H1 (cell line): Measurements from ENCODE around the gene ADAMTS17. TPM values are rescaled to one million over a fixed set of nuclear protein-coding genes. Genes with fewer than 3 reads are reported as not detected.

Experiments used
- CTCF ChIA-PET: fragments of 300-600 bp; sonication (Branson Sonifier 250); formaldehyde crosslinking; loops from one replicate; lab custom pipeline; 2021; ENCODE audit not compliant: partially characterized antibody; lab: Charles Lee
- POLR2A ChIA-PET: fragments of 300-600 bp; sonication (Branson Sonifier 250); formaldehyde crosslinking; loops from one replicate; lab custom pipeline; 2021; ENCODE audit warnings: inconsistent platforms; ENCODE audit not compliant: partially characterized antibody; lab: Charles Lee
- DNase-seq, 2 experiments: peaks; one replicate each; pipeline versions ENCODE4 v3.0.0 to v3.0.0-alpha.2; 2010 to 2022; ENCODE audit warnings: low spot score in 2 of 2, low read depth in 1 of 2, mixed read lengths in 1 of 2
- FAIRE-seq: peaks from 2 replicates; lab custom pipeline; 2011; peaks lifted over from hg19 to GRCh38; lab: Jason Lieb, UNC
- H2AFZ ChIP-seq: 2 replicates; pipeline ENCODE4 v1.8.1; 2012; ENCODE audit warnings: low read length, inconsistent platforms
- H2AK5ac ChIP-seq: 2 replicates; pipeline ENCODE4 v1.6.1; 2013; ENCODE audit warnings: low read depth, low read length
- H2BK120ac ChIP-seq: replicated peaks from 2 replicates; pipeline ENCODE3; 2013; ENCODE audit warnings: low read depth, low read length, inconsistent platforms
- H2BK12ac ChIP-seq: 2 replicates; pipeline ENCODE4 v1.6.1; 2013; ENCODE audit warnings: low read depth, low read length
- H2BK15ac ChIP-seq: 2 replicates; pipeline ENCODE4 v1.6.1; 2013; ENCODE audit warnings: low read length
- H2BK20ac ChIP-seq: 2 replicates; pipeline ENCODE4 v1.6.1; 2013; ENCODE audit warnings: low read length
- H2BK5ac ChIP-seq: 2 replicates; pipeline ENCODE4 v1.6.1; 2013; ENCODE audit warnings: low read depth, low read length
- H3K14ac ChIP-seq: 2 replicates; pipeline ENCODE4 v1.6.1; 2013; ENCODE audit warnings: inconsistent platforms; ENCODE audit not compliant: insufficient read length
- H3K18ac ChIP-seq: 2 replicates; pipeline ENCODE4 v1.6.1; 2013; ENCODE audit warnings: low read length; ENCODE audit errors: extremely low read depth
- H3K23ac ChIP-seq: 2 replicates; pipeline ENCODE4 v1.6.1; 2013; ENCODE audit warnings: inconsistent platforms; ENCODE audit not compliant: insufficient read length
- H3K23me2 ChIP-seq: 2 replicates; pipeline ENCODE4 v1.6.1; 2013; ENCODE audit warnings: low read depth, low read length
- H3K27ac ChIP-seq: 2 replicates; pipeline ENCODE4 v1.6.1; 2011; ENCODE audit warnings: low read depth, low read length, inconsistent platforms
- H3K27me3 ChIP-seq, 4 experiments: replicated peaks in 1 of 4; 1 replicate in 1 of 4; 2 replicates in 3 of 4; pipeline versions ENCODE4 v1.6.1 to v1.8.1; 2011 to 2013; ENCODE audit warnings: low read length in 3 of 4, mild to moderate bottlenecking in 3 of 4, inconsistent platforms in 2 of 4, mixed read lengths in 2 of 4, moderate library complexity in 1 of 4; ENCODE audit not compliant: control insufficient read depth in 3 of 4, insufficient read depth in 3 of 4; ENCODE audit errors: extremely low read depth in 1 of 4
- H3K36me3 ChIP-seq, 4 experiments: 2 replicates each; pipeline versions ENCODE4 v1.6.1 to v1.8.1; 2011 to 2013; ENCODE audit warnings: mild to moderate bottlenecking in 4 of 4, low read length in 3 of 4, moderate library complexity in 2 of 4, control low read depth in 1 of 4, inconsistent platforms in 1 of 4; ENCODE audit not compliant: insufficient read depth in 4 of 4, control insufficient read depth in 2 of 4
- H3K4ac ChIP-seq: replicated peaks from 2 replicates; pipeline ENCODE3; 2013; ENCODE audit warnings: low read length, low read depth, mixed read lengths, inconsistent platforms; ENCODE audit not compliant: insufficient read length
- H3K4me1 ChIP-seq, 4 experiments: replicated peaks in 1 of 4; 1 replicate in 1 of 4; 2 replicates in 3 of 4; pipeline versions ENCODE4 v1.6.1 to v1.8.1; 2011 to 2013; ENCODE audit warnings: low read length in 3 of 4, inconsistent platforms in 2 of 4, mixed read lengths in 1 of 4; ENCODE audit not compliant: insufficient read depth in 4 of 4, control insufficient read depth in 3 of 4
- H3K4me2 ChIP-seq, 2 experiments: 2 replicates each; pipeline versions ENCODE4 v1.6.1 to v1.8.1; 2011 to 2013; ENCODE audit warnings: low read depth in 2 of 2, low read length in 2 of 2, control low read depth in 1 of 2, inconsistent platforms in 1 of 2, mild to moderate bottlenecking in 1 of 2; ENCODE audit not compliant: insufficient read depth in 1 of 2
- H3K4me3 ChIP-seq, 4 experiments: fragments of 200-600, 300-600 bp in 1 of 4; sonication (generic), shearing (Covaris generic), sonication (Bioruptor Twin) in 1 of 4; 2 replicates each; pipeline versions ENCODE4 v1.5.1 to v1.8.1; 2011 to 2016; ENCODE audit warnings: low read length in 4 of 4, low read depth in 3 of 4, control low read depth in 2 of 4, inconsistent platforms in 2 of 4, mild to moderate bottlenecking in 2 of 4, mixed read lengths in 1 of 4, moderate library complexity in 1 of 4; ENCODE audit not compliant: insufficient read depth in 2 of 4; ENCODE audit errors: extremely low read depth in 1 of 4
- H3K56ac ChIP-seq: replicated peaks from 2 replicates; pipeline ENCODE3; 2013; ENCODE audit warnings: low read depth, mild to moderate bottlenecking, mixed read lengths, low read length, inconsistent platforms; ENCODE audit not compliant: insufficient read length
- H3K79me1 ChIP-seq: 2 replicates; pipeline ENCODE4 v1.6.1; 2013; ENCODE audit warnings: low read depth, low read length, control low read depth
- H3K79me2 ChIP-seq, 2 experiments: 2 replicates each; pipeline versions ENCODE4 v1.6.1 to v1.8.1; 2012 to 2013; ENCODE audit warnings: low read length in 2 of 2, mild to moderate bottlenecking in 2 of 2, inconsistent platforms in 1 of 2; ENCODE audit not compliant: insufficient read depth in 2 of 2, control insufficient read depth in 1 of 2
- H3K9ac ChIP-seq, 4 experiments: replicated peaks in 1 of 4; 1 replicate in 1 of 4; 2 replicates in 3 of 4; pipeline versions ENCODE4 v1.6.1 to v1.8.1; 2011 to 2013; ENCODE audit warnings: low read depth in 3 of 4, low read length in 3 of 4, control low read depth in 2 of 4, mild to moderate bottlenecking in 2 of 4, moderate library complexity in 2 of 4, inconsistent platforms in 1 of 4; ENCODE audit errors: extremely low read depth in 1 of 4
- H3K9me3 ChIP-seq, 2 experiments: 2 replicates each; pipeline versions ENCODE4 v1.6.1 to v1.8.1; 2012 to 2013; ENCODE audit warnings: mild to moderate bottlenecking in 2 of 2, moderate library complexity in 2 of 2, control low read depth in 1 of 2, inconsistent platforms in 1 of 2, low read depth in 1 of 2, low read length in 1 of 2, mixed read lengths in 1 of 2; ENCODE audit not compliant: insufficient read depth in 2 of 2
- H4K20me1 ChIP-seq, 2 experiments: replicated peaks in 1 of 2; 2 replicates each; pipeline versions ENCODE3 to v1.8.1; 2011 to 2013; ENCODE audit warnings: inconsistent platforms in 2 of 2, low read length in 2 of 2, mild to moderate bottlenecking in 1 of 2; ENCODE audit not compliant: insufficient read depth in 2 of 2, control insufficient read depth in 1 of 2
- H4K5ac ChIP-seq: 2 replicates; pipeline ENCODE4 v1.6.1; 2013; ENCODE audit warnings: low read length, low read depth, mixed read lengths, inconsistent platforms; ENCODE audit not compliant: insufficient read length
- H4K8ac ChIP-seq: 2 replicates; pipeline ENCODE4 v1.8.0; 2013; ENCODE audit warnings: mild to moderate bottlenecking, moderate library complexity, low read length, inconsistent platforms; ENCODE audit not compliant: insufficient read depth; ENCODE audit errors: extremely low read depth
- H4K91ac ChIP-seq: replicated peaks from 2 replicates; pipeline ENCODE3; 2013; ENCODE audit warnings: low read length, mixed read lengths, inconsistent platforms; ENCODE audit not compliant: insufficient read length
- CEBPB ChIP-seq: IDR thresholded peaks from 2 replicates; pipeline ENCODE4 v1.6.1; 2012; ENCODE audit warnings: low read depth, low read length
- EGR1 ChIP-seq: IDR thresholded peaks from 2 replicates; pipeline ENCODE4 v1.6.1; 2011; ENCODE audit warnings: low read depth, low read length, borderline replicate concordance
- FOSL1 ChIP-seq: IDR thresholded peaks from 2 replicates; pipeline ENCODE4 v1.6.1; 2011; ENCODE audit warnings: mild to moderate bottlenecking, low read depth, low read length, moderate library complexity; ENCODE audit not compliant: insufficient read depth
- RFX5 ChIP-seq: IDR thresholded peaks from 2 replicates; pipeline ENCODE4 v1.6.1; 2011; ENCODE audit warnings: low read depth, low read length, improper control_type of control experiment, borderline replicate concordance
- WGBS, 2 experiments: shearing (Covaris generic) in 1 of 2; methylation state at CpG; one replicate each; pipeline versions ENCODE4 v1.1.6 to v1.1.7; 2013 to 2015; ENCODE audit warnings: low lambda C conversion rate in 2 of 2, mixed read lengths in 2 of 2, inconsistent platforms in 1 of 2, low coverage in 1 of 2, missing lambda C conversion rate in 1 of 2; ENCODE audit not compliant: insufficient replicate concordance in 2 of 2, insufficient coverage in 1 of 2, insufficient read length in 1 of 2; ENCODE audit errors: extremely low coverage in 1 of 2, missing lambda C conversion rate in 1 of 2; 5-methylcytosine and 5-hydroxymethylcytosine counted together
- polyA plus RNA-seq, 7 experiments: library from polyadenylated mRNA; depleted of rRNA in 3 of 7; stranded (reverse) in 5 of 7; unstranded in 2 of 7; fragments of >200 nt in 5 of 7; fragments of 200-250 nt in 2 of 7; gene quantifications; 1 replicate in 5 of 7; 2 replicates in 1 of 7; 4 replicates in 1 of 7; pipeline versions ENCODE4 v1.2.1 to v1.2.3, GENCODE V29; 2011 to 2013; ENCODE audit warnings: missing spikeins in 2 of 7, mixed read lengths in 2 of 7
- total RNA-seq: library from RNA; stranded (reverse); fragmentation: NEBNext Ultra II Directional; extraction: Animal tissue kit (Norgen Biotek cat#: 25700); gene quantifications from 2 replicates; pipeline ENCODE4 v1.2.1, GENCODE V29; 2021
- TF ChIP-seq, protein P1 (sequence below): IDR thresholded peaks from 2 replicates; pipeline ENCODE4 v1.6.1; 2011; ENCODE audit warnings: low read length, improper control_type of control experiment

The ADAMTS17 gene
- total and polyA plus RNA-seq, 2 of the 8 experiments (the other 6 are each of a cell fraction or from before 2014, with no cell fraction given) = 0.51 to 1.7 TPM

GRCh38 chr15:100236981-100237720 lies 104.6 kb downstream of the ADAMTS17 start:
- Histone ChIP-seq H2BK15ac (no peak overlapping the region), H4K5ac (no peak overlapping the region), H2BK20ac (no peak overlapping the region), H4K8ac (no peak overlapping the region), H3K27me3 (no peaks in the 10 kb centered on the region), H2BK5ac (no peak overlapping the region), H3K4me3 (no peak overlapping the region), H3K18ac (no peak overlapping the region), H3K4ac (no peak overlapping the region), H3K14ac (no peak overlapping the region)
- CTCF ChIA-PET = interaction anchor here (0.7 to 1.6 kb wide), 6 partner anchors 9 to 396 kb away, joined by 3 to 7 read pairs (median 5); no protein-coding TSS in a partner anchor
- WGBS, 2 experiments = 93% methylated on average over 10 of the region's 15 CpGs; no CpG with 5 or more reads in 1 of the 2 experiments
- TF ChIP-seq FOSL1 = no peak
- no peak for TF ChIP-seq RFX5
- TF ChIP-seq EGR1 = no peak
- TF ChIP-seq, protein P1, sequence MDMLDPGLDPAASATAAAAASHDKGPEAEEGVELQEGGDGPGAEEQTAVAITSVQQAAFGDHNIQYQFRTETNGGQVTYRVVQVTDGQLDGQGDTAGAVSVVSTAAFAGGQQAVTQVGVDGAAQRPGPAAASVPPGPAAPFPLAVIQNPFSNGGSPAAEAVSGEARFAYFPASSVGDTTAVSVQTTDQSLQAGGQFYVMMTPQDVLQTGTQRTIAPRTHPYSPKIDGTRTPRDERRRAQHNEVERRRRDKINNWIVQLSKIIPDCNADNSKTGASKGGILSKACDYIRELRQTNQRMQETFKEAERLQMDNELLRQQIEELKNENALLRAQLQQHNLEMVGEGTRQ = no peak
- no peak for TF ChIP-seq CEBPB
- TF ChIP-seq, all 59 proteins: peak for 0
- Histone ChIP-seq H2AK5ac (no peak overlapping the region), H3K27ac (no peak overlapping the region), H2BK12ac (no peak overlapping the region), H3K9me3 (no peaks in the 10 kb centered on the region), H2AFZ (no peak overlapping the region), H3K56ac (no peak overlapping the region), H3K23ac (no peak overlapping the region), H2BK120ac (no peak overlapping the region), H3K4me2 (no peak overlapping the region), H3K23me2 (no peaks in the 10 kb centered on the region), H4K20me1 (no peaks in the 10 kb centered on the region), H4K91ac (no peak overlapping the region), H3K9ac (no peak overlapping the region), H3K79me2 (no peaks in the 10 kb centered on the region), H3K4me1 (no peaks in the 10 kb centered on the region), H3K36me3 (no peaks in the 10 kb centered on the region), H3K79me1 (no peaks in the 10 kb centered on the region)
- DNase-seq = no peak
- POLR2A ChIA-PET = no interaction called here
- no peak for FAIRE-seq
